Left ventricle myocardium superior (tissue), 1 donor: Measurements from ENCODE around the gene SLC25A48. TPM values are rescaled to one million over a fixed set of nuclear protein-coding genes. Genes with fewer than 3 reads are reported as not detected.
"Not testable (repeated sequence)": the region's sequence is repeated elsewhere in the genome, so short reads cannot be mapped to it uniquely, and the experiment has no call there.

Source experiments
- ATAC-seq: fragments of 200-7000 bp; cut with Tn5 transposase; one replicate; pipeline ENCODE4 v1.9.1; 2020; ENCODE audit warnings: mild to moderate bottlenecking, moderate library complexity
- DNase-seq: peaks from one replicate; pipeline ENCODE4 v3.0.0-alpha.2; 2020
- intact Hi-C: fragments of 100-400 bp; cut with micrococcal nuclease; formaldehyde crosslinking; loops from one replicate; pipeline ENCODE4 v1.11.0; 2022
- total RNA-seq: library from RNA; stranded (reverse); fragmentation: NEBNext Ultra II Directional; extraction: Animal tissue kit (Norgen Biotek cat#: 25700); gene quantifications from one replicate; pipeline ENCODE4 v1.2.1, GENCODE V29; 2021
- donor health status: DM: no; HTN: yes; CAD: no; lungs with severe emphysema.

Gene SLC25A48
- total RNA-seq, 1 donor from 2014 or later = 0.40 TPM

- intact Hi-C loops = no loop called here
- DNase-seq (no peak), ATAC-seq (no peak)
Measured at GRCh38 chr5:135850671-135851070, 16.2 kb downstream of the SLC25A48 start.

DNA sequence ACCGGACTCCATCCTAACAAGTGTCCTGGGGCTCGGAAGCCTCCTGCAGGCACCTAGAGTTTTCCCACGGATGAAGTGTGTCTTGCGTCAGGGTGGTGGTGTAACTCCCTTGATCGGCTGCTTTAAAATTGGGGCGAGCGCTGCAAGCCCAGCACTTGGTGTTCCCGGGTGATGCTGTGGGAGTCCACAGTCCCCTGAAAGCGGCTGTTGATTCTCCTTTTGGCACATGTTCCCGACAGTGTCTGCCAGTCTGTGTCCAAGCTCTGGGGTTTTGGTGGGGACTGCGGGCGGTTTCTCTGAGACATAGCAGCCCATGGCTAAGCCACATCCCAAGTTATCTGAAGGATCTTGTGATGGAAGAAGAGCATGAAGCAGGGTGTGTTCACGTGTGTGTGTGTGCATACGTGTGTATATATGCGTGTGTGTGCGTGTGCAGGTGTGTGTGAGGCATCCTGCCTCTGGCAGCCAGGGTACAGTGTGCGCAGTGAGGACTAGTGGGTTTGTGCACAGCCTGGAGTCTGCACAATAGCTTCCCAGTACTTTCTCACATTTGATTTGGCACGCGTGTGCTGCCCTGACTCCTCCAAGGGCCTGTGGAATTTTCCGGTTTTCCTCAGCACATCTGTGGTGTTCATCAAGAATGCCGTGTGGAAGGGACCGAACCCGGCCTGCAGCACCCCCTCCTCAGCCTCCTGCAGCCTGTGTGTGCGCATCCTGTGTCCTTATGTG lies 16.9 kb downstream of the SLC25A48 start:
- DNase-seq (no peak), ATAC-seq (no peak)
- intact Hi-C loops = no loop called here

DNA sequence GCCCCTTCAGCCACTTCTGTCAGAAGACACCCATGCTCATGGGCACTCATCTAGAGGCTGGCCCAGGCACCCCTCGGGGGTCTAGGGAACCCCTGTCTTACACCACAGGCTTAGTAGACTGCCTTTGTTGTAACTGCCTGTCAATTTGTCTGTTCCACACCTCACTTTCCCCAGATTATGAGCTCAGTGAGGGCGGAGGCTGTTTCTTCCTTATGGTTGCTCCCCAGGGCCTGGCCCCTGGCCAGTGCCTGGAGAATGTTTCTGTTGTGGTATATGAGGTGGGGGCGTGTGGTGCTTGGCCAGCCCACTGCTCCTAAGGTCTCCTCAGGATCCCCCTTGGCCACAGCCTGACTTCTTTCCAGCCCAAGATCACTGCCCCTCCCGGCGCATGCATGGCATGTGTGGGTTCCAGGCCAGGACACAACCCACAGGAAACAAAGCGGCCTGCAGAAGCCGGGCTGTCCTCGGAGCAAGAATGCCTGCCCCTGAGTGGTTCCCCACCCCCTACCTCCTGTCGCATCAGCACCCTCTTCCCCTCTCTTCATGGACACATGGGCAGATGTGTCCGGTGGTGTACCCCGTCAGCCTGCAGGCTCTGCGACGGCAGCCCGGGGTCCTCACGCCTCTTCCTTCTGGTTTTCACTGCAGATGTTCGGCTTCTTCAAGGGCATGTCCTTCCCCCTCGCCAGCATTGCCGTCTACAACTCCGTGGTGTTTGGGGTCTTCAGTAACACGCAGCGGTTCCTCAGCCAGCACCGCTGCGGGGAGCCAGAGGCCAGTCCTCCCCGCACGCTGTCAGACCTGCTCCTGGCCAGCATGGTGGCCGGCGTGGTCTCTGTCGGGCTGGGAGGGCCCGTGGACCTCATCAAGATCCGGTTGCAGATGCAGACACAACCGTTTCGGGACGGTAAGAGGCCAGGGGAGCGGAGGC lies 17.7 kb downstream of the SLC25A48 start:
- ATAC-seq = no peak
- intact Hi-C loops = no loop called here
- no peak for DNase-seq

- ATAC-seq (no peak), DNase-seq (no peak)
- intact Hi-C loops = no loop called here
Measured at GRCh38 chr5:135857630-135858311, 23.3 kb downstream of the SLC25A48 start.

GRCh38 chr5:135859186-135859585 lies 24.7 kb downstream of the SLC25A48 start:
- intact Hi-C loops, DNase-seq, ATAC-seq: not testable (repeated sequence)

GRCh38 chr5:135859641-135860040 lies 25.2 kb downstream of the SLC25A48 start:
- intact Hi-C loops = no loop called here
- ATAC-seq (no peak), DNase-seq (no peak)

DNA sequence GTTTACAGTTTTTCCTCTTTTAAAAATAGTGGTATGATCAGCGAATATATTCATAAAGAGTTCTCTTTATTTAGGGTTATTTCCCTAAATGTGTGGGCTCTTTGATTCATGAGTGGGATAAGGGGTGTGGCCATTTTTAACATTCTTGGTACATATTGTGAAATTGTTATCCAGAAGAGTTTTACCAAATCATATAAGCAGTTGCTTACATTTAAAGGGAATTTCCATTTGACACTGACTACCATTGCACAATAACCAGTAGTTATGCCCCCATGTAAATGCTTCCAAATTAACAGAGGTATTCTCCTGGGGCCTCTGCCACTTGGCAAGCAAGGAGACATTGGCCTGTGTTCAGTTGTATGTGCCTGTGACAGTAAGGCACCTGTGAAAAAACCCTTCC lies 27.2 kb downstream of the SLC25A48 start:
- DNase-seq = no peak
- intact Hi-C loops = no loop called here
- ATAC-seq = peak; percentile 16

GRCh38 chr5:135862086-135862485 lies 27.6 kb downstream of the SLC25A48 start:
- no peak for ATAC-seq
- intact Hi-C loops = no loop called here
- no peak for DNase-seq

DNA sequence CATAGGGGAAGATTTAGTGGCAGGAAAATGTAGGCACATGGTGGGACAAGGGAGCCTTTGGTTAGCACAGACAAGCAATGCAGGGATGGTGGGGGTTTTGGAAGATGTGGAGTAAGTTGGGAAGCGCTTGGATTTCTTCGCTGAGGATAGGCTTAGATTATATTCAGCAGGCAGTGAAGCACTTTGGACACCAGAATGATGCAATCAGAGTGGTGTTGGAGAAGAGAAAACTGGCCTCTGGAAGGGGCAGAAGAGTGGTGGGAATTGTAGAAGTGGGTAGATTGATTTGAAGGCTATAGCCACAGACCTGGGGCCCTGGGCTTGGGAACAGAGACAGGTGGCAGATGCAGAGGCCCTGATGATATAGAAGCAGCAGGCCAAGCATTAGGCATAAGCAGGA lies 28.3 kb downstream of the SLC25A48 start:
- DNase-seq (no peak), ATAC-seq (no peak)
- intact Hi-C loops = no loop called here

GRCh38 chr5:135864503-135865435 lies 30.3 kb downstream of the SLC25A48 start:
- intact Hi-C loops = no loop called here
- peak; percentile 54 for DNase-seq
- peak; percentile 92 for ATAC-seq

DNA sequence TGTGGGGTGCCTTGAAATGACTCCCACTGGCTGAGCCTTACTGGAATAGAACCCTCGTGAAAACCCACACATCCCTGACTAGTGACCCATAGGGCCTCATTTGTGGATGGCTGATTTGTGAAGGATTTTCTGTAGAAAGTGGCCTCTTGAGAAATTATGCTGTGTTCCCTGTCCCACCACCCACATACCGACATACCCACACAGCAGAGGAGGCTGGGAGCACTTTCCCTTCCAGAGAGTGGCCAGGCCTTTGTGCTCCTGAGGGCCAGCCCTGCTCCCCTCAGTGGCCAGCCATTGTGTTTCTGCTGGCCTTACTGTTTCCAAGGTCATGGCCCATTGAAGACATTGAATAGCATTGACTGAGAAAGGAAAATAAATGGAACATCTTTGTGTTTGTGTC lies 31.6 kb downstream of the SLC25A48 start:
- intact Hi-C loops = no loop called here
- ATAC-seq (no peak), DNase-seq (no peak)

DNA sequence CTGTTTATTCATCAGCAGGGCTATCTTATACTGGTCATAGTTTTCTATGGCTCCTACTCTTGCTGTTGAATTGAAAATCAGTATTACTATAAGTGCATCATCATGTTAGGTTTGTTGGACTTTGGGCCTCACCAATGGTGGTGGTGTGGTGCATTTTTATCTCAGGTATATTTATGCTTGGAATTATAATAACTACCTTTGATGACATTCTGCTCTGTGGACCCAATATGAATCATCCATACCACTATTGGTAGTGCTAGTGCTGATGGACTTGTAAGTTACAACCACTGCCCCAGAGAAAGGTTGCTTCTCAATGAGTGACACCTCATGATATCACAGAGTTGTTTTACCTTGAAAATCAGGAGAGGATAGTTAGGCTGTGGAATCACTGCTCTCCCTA lies 33.1 kb downstream of the SLC25A48 start:
- intact Hi-C loops = no loop called here
- DNase-seq (no peak), ATAC-seq (no peak)

GRCh38 chr5:135868681-135869080 lies 34.2 kb downstream of the SLC25A48 start:
- DNase-seq = no peak
- no peak for ATAC-seq
- intact Hi-C loops = no loop called here

DNA sequence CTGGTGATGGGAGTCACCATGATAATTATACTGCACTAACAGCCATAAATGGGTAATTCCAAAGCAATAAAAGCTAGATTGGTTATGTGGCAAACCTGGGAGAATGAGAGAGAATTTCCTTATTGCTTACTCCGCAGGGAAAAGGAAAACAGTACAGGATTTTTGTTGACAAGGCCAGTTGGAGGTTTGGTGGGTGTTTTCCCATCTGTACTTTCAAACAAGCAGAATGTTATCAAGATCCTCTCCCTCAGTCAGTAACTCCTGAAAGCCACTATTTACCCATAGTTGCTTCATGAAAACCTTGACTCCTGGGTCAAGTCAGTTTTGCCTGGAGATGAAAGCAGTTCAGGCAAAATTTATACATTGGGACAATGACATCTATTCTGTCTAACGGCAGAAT lies 34.8 kb downstream of the SLC25A48 start:
- intact Hi-C loops = no loop called here
- no peak for ATAC-seq

GRCh38 chr5:135869935-135870334 lies 35.5 kb downstream of the SLC25A48 start:
- ATAC-seq (no peak), DNase-seq (no peak)
- intact Hi-C loops = no loop called here

More for the DNA sequence above, 34.8 kb downstream of the SLC25A48 start:
- no peak for DNase-seq

DNA sequence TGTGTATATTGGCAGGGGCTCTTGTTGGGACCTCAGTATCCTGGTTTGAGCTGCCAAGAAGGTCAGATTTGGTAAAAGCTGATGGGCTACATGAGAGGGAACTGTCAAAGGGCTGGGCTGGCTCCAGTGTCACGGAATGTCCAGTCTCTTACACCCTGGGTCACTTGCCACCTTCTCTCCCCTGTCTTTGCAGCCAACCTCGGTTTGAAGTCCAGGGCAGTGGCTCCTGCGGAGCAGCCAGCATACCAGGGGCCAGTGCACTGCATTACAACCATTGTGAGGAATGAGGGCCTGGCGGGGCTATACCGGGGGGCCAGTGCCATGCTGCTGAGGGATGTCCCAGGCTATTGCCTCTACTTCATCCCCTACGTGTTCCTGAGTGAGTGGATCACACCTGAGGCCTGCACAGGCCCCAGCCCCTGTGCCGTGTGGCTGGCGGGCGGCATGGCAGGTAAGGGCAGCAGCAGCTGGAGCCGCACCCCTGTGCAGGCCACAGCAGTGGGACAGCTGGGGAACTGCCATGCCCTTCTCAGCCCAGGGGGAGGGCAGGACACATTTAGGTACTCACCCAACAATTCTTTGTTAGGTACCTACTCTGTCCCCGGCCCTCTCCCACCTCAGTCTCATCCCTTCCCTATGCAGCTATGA lies 36.9 kb downstream of the SLC25A48 start:
- intact Hi-C loops = no loop called here
- ATAC-seq (no peak), DNase-seq (no peak)

DNA sequence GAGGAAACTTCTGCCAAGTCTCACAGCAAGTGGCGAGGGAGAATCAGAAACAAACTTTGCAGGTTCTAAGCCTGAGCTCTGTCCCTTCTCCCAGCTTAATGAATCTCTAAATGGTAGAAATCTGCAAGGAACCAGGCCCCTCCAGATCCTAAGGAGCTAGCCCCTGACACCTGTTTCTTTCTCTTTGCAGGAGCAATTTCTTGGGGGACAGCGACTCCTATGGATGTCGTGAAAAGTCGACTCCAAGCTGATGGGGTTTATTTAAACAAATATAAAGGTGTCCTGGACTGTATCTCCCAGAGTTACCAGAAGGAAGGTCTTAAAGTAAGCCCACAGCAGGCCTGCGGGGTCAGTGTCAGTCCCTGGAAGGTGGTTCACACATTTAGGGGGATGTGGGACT lies 39.4 kb downstream of the SLC25A48 start:
- no peak for DNase-seq
- ATAC-seq = no peak
- intact Hi-C loops = no loop called here

GRCh38 chr5:135874461-135874860 lies 40.0 kb downstream of the SLC25A48 start:
- no peak for ATAC-seq
- DNase-seq = no peak
- intact Hi-C loops = no loop called here
